Sciatic nerve (tissue), 2 donors: ENCODE results near the gene REEP1. TPM values are rescaled to one million over a fixed set of nuclear protein-coding genes. Genes with fewer than 3 reads are reported as not detected.

ENCODE experiments used
- ATAC-seq: fragments of 200-7000 bp; cut with Tn5 transposase; one replicate; pipeline ENCODE4 v1.9.1; 2020; ENCODE audit warnings: mild to moderate bottlenecking, moderate library complexity
- DNase-seq: peaks from one replicate; pipeline ENCODE4 v3.0.0-alpha.2; 2020; ENCODE audit warnings: low spot score
- intact Hi-C: fragments of 100-400 bp; cut with DNase I; formaldehyde crosslinking; loops from one replicate; pipeline ENCODE4 v1.14.2; 2022
- total RNA-seq: library from RNA; stranded (reverse); fragmentation: NEBNext Ultra II Directional; extraction: Animal tissue kit (Norgen Biotek cat#: 25700); gene quantifications from one replicate; pipeline ENCODE4 v1.2.1, GENCODE V29; 2021
- donor health status: DM: no; HTN: no; CAD: no.
- donor health status: DM: no; HTN: no; CAD: no.

The REEP1 gene
- total RNA-seq, 1 donor from 2014 or later = 0.98 TPM

DNA sequence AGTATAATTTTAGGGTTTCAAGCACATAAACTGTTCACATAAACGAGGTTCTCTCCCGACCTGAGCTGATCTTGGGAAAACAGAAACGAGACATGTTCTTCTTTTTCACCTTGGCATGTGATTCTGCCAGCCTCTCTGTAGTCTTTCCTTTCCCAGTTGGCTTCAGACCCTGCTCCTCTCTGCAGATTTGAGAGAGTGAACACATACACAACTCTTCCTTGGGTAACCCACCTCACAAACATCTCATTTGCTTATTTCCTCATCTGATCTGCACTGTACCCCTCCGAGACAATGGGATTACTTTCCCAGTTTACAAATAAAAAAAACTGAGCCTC is 46.1 kb downstream of the REEP1 start:
- DNase-seq = no peak
- ATAC-seq = no peak
- intact Hi-C loops = no loop called here

- DNase-seq (no peak), ATAC-seq (no peak)
- intact Hi-C loops = no loop called here
Observed at GRCh38 chr2:86290596-86291327, 46.7 kb downstream of the REEP1 start.

- DNase-seq (no peak), ATAC-seq (no peak)
- intact Hi-C loops = no loop called here
Observed at GRCh38 chr2:86286516-86286915, 50.9 kb downstream of the REEP1 start.

DNA sequence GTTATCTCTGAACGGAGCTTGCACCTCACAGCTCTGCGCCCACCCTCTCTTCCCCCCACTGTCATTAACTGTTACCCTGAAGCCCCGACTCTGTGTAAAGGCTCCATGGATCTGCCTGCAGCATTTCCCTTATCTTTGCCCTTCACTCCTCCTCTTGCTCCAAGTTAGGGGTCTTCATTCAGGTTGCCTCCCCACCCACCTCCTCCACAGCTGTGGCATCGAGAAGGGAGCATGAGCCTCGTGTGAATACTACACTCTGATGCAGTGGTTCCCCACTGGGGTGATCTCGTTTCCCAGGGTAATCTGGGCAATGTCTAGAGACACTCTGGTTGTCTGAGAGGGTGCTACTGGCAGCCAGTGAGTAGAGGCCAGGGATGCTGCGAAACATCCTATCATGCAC is 51.4 kb downstream of the REEP1 start:
- no peak for DNase-seq
- ATAC-seq = no peak
- intact Hi-C loops = no loop called here

GRCh38 chr2:86285571-86285970 is 51.9 kb downstream of the REEP1 start:
- DNase-seq (no peak), ATAC-seq (no peak)
- intact Hi-C loops = no loop called here

- DNase-seq (no peak), ATAC-seq (no peak)
- intact Hi-C loops = no loop called here
Observed at GRCh38 chr2:86284987-86285386, 52.4 kb downstream of the REEP1 start.

- no peak for DNase-seq
- intact Hi-C loops = no loop called here
- no peak for ATAC-seq
Observed at GRCh38 chr2:86284401-86284841, 53.0 kb downstream of the REEP1 start.

DNA sequence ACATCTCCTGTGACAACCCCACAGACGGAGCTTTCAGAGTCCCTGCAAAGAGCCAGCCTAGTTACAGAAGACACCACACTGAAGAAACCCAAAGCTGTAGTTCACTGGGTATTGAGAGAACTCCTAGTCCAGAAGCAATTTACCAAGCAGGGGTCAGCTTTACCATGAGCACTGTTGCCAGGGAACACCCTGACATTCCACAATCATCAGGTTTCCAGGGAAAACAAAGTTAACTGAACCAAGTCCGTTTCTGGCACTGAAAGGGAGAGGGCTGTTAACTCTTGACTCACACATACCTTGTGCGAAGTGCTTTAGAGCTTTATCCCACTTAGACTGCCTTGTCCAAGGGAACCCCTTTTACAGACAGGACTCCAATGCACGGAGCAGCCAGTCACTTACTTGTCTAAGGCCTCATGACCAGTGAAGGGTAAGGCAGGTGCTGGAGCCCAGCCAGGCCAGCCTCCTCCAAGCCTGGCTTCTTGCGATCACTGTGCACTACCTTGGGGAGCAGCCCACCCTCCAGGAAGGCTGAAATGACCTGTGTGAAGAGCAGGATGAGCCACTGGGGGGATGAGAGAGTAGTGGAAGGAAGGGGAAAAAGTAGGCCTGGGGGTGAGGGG is 53.9 kb downstream of the REEP1 start:
- no peak for ATAC-seq
- intact Hi-C loops = no loop called here
- DNase-seq = no peak

GRCh38 chr2:86281066-86281700 is 56.2 kb downstream of the REEP1 start:
- ATAC-seq (no peak), DNase-seq (no peak)
- intact Hi-C loops = no loop called here

- ATAC-seq (peak; percentile 71), DNase-seq (no peak)
- intact Hi-C loops = no loop called here
Observed at GRCh38 chr2:86280191-86280667, 57.2 kb downstream of the REEP1 start.

DNA sequence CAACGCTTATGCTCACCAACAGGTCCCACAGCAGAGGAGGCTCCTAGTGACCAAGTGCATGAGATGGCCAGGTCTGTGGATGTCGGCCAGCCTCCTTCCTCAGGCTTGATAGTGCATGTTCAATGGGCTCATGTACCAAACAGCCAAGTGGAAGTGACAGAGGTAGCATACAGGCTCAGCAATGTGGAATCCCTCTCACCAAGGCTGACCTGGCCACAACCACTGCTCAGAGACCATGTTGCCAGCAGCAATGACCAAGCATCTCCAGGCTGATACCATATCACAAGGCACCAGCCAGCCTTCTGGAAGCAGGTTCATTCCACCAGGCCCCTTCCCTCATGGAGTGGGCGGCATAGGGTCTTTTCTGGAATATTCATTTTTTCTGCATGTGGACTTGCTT is 61.5 kb downstream of the REEP1 start:
- ATAC-seq = no peak
- intact Hi-C loops = no loop called here
- no peak for DNase-seq

- DNase-seq = no peak
- no peak for ATAC-seq
- intact Hi-C loops = no loop called here
Observed at GRCh38 chr2:86275384-86275799, 62.0 kb downstream of the REEP1 start.

- ATAC-seq (no peak), DNase-seq (no peak)
- intact Hi-C loops = no loop called here
Observed at GRCh38 chr2:86274918-86275275, 62.5 kb downstream of the REEP1 start.

DNA sequence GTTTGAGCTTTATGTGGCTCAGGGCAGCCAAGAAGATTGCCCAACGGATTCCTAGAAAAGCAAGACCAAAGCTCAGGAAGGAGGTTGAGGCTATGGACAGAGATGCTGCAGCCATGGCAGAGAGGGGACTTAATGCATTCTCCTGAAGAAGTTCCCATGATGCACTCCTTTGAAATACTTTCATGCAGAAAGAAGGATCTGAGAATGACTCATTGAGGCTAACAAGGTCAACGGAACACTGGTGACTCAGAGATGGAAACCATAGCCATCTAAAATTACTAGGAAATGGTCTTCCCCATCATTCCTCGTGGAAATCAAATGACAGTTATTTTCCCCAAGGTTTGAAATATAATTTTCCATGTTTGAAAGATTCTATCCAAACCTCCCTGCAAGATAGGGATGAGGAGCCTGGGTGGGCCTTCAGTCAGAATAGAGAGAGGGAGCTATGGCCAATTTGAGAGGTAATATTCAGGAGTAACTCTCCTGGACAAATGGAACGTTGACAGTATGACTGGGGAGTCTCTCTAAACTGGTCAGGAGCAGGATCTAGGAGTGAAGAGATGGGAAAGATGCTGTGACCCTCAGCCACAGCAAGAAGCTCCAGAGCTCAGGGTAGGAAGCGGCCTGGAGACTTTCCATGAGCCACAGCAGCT is 63.0 kb downstream of the REEP1 start:
- intact Hi-C loops = no loop called here
- DNase-seq (no peak), ATAC-seq (no peak)

- DNase-seq (no peak), ATAC-seq (no peak)
- intact Hi-C loops = no loop called here
Observed at GRCh38 chr2:86272111-86272510, 65.3 kb downstream of the REEP1 start.

- no peak for DNase-seq
- ATAC-seq = no peak
- intact Hi-C loops = no loop called here
Observed at GRCh38 chr2:86271248-86271647, 66.2 kb downstream of the REEP1 start.

- ATAC-seq (no peak), DNase-seq (no peak)
- intact Hi-C loops = no loop called here
Observed at GRCh38 chr2:86263956-86264355, 73.5 kb downstream of the REEP1 start.

DNA sequence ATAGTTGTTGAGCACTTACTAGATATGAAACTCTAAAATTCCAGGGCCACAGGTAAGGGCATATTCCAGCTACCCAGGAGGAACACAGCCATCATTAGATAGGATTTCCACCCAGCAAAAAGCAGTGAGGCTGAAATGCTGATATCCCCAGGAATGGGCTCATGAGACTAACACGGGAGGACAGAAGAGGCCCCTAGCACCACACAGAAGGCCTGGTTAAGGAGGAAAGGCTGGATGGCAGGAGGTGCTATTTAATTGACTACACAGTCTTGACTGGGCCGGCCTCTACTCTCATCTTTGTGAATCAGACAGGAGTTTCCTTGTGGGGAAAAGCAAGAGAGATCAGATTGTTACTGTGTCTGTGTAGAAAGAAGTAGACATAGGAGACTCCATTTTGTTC is 76.4 kb downstream of the REEP1 start:
- ATAC-seq = no peak
- no peak for DNase-seq
- intact Hi-C loops = no loop called here

- ATAC-seq (no peak), DNase-seq (no peak)
- intact Hi-C loops = no loop called here
Observed at GRCh38 chr2:86258106-86258505, 79.3 kb downstream of the REEP1 start.

DNA sequence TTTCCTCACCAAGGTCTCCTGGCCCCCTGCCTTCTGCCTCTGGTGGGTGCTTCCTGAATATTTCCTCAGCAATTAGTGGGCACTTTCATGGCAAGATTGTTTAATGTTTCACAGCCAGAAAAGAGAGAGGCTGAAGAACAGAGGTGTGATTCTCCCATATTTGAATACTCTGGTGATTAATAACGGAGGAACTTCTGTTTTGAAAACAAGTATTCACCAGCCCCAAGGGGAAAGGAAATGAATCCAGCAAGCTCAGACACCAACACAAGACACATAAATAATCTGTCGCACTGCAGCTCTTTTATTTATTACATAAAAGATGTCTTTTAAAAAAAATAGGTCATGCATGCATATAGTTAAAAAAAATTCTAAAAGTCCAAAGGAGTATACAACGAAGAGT is 80.4 kb downstream of the REEP1 start:
- intact Hi-C loops = no loop called here
- no peak for ATAC-seq
- no peak for DNase-seq
